BJ (cell line): ENCODE data around the gene NOVA2. TPM values are rescaled to one million over a fixed set of nuclear protein-coding genes. Genes with fewer than 3 reads are reported as not detected.
A peak's percentile ranks its signal among the peaks of the same experiment; 100 is the strongest.

ENCODE experiments used
- CTCF ChIA-PET: fragments of 350-600 bp; formaldehyde crosslinking; extraction: SDS; loops from one replicate; lab custom pipeline; 2021; ENCODE audit warnings: antibody characterized with exemption, inconsistent platforms; lab: Yijun Ruan, JAX
- POLR2A ChIA-PET: fragments of 300-600 bp; sonication (Branson Sonifier 250); formaldehyde crosslinking; extraction: SDS; loops from one replicate; lab custom pipeline; 2021; ENCODE audit warnings: antibody characterized with exemption; lab: Charles Lee
- DNase-seq: peaks from one replicate; pipeline ENCODE4 v3.0.0-alpha.2; 2011; ENCODE audit warnings: low read depth
- H3K27me3 ChIP-seq: 2 replicates; pipeline ENCODE4 v1.6.0; 2011; ENCODE audit warnings: low read length; ENCODE audit not compliant: control insufficient read depth, insufficient read depth
- H3K36me3 ChIP-seq: 2 replicates; pipeline ENCODE4 v1.5.1; 2011; ENCODE audit warnings: low read length; ENCODE audit not compliant: control insufficient read depth, insufficient read depth
- H3K4me3 ChIP-seq: 2 replicates; pipeline ENCODE4 v1.5.1; 2011; ENCODE audit warnings: low read depth, mild to moderate bottlenecking, control low read depth, low read length
- polyA plus RNA-seq: library from polyadenylated mRNA; depleted of rRNA; stranded (reverse); fragments of >200 nt; gene quantifications from 2 replicates; pipeline ENCODE4 v1.2.3, GENCODE V29; 2011
- TF ChIP-seq, protein P1 (sequence below): IDR thresholded peaks from 2 replicates; pipeline ENCODE4 v1.5.1; 2011; ENCODE audit warnings: low read depth, mild to moderate bottlenecking, control low read depth, inconsistent platforms, low read length, moderate library complexity; ENCODE audit not compliant: insufficient read depth

Gene NOVA2
- polyA plus RNA-seq, 1 experiment, result 0.01 TPM

DNA sequence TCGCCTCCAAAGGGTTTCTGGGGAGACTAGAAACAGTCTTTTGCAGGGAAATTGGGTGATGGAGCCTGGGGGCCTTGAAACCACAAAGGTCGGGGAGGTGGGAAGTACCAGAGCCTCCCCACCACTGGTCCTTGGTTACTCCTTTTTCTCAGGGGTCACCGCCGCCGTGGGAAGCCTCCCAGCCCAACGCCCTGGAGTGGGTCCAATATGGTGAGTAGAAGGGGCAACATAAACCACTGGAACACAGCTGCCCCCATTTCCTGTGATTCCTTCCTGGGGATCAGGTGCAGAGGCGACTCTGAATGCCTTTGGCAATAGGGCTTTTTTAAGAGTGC, 43.4 kb upstream of the NOVA2 start:
- POLR2A ChIA-PET, result no interaction called here

GRCh38 chr19:46016426-46017094, 42.9 kb upstream of the NOVA2 start:
- Histone ChIP-seq H3K4me3 (peak overlapping the region; percentile 40), H3K27me3 (peaks cover 5% of the 10 kb centered on the region), H3K36me3 (peaks cover 1% of the 10 kb centered on the region)
- DNase-seq, result no peak
- POLR2A ChIA-PET, result no interaction called here
- TF ChIP-seq, protein P1, sequence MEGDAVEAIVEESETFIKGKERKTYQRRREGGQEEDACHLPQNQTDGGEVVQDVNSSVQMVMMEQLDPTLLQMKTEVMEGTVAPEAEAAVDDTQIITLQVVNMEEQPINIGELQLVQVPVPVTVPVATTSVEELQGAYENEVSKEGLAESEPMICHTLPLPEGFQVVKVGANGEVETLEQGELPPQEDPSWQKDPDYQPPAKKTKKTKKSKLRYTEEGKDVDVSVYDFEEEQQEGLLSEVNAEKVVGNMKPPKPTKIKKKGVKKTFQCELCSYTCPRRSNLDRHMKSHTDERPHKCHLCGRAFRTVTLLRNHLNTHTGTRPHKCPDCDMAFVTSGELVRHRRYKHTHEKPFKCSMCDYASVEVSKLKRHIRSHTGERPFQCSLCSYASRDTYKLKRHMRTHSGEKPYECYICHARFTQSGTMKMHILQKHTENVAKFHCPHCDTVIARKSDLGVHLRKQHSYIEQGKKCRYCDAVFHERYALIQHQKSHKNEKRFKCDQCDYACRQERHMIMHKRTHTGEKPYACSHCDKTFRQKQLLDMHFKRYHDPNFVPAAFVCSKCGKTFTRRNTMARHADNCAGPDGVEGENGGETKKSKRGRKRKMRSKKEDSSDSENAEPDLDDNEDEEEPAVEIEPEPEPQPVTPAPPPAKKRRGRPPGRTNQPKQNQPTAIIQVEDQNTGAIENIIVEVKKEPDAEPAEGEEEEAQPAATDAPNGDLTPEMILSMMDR, result peak; percentile 91
- CTCF ChIA-PET, result interaction anchor here (0.5 to 4.8 kb wide), 16 partner anchors 8 to 341 kb away, joined by 3 to 38 read pairs (median 4); partner anchors contain the start of genes FOXA3 and SYMPK

More for the DNA sequence above, 43.4 kb upstream of the NOVA2 start:
- no peak for DNase-seq
- Histone ChIP-seq H3K36me3 (peaks cover 1% of the 10 kb centered on the region), H3K4me3 (no peak overlapping the region), H3K27me3 (peaks cover 5% of the 10 kb centered on the region)
- TF ChIP-seq, protein P1, result no peak
- CTCF ChIA-PET, result interaction anchor here (0.5 to 4.8 kb wide), 17 partner anchors 8 to 341 kb away, joined by 3 to 38 read pairs (median 3); partner anchors contain the start of genes FOXA3 and SYMPK

DNA sequence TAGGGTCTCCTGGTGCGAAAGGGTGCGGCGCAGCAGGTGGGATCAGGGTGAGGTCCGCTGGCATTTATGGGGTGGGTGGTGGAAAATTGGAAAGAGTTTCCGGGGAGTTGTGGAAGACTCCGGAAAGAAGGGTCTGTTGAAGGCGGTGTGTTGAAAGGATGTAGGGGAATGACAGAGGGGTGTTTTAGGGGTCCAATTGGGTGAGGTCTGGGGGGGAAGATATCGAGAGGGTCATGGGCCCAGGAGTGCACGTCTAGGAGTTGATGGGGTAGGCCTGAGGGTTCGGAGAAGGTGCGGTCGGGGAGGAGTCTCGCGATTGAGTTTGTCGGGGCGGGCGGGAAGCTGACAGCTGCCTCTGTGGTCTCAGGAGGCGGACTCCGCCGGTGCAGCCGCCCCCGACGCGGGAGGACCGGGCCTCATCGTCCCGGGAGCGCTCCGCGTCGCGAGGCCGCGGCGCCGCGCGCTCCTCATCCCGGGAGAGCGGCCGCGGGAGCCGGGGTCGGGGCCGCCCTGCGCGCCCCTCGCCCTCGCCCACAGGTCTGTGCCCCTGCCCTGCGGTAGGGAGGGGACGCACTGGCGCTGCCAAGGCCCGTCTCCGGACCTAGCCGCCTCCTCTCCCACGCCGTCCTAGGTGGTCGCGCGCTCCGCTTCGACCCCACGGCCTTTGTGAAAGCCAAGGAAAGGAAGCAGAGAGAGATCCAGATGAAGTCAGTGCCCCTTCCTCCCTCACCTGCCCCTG, 42.2 kb upstream of the NOVA2 start:
- POLR2A ChIA-PET, result no interaction called here
- Histone ChIP-seq H3K27me3 (peaks cover 5% of the 10 kb centered on the region), H3K4me3 (peak overlapping the region; percentile 40), H3K36me3 (peaks cover 1% of the 10 kb centered on the region)
- no peak for DNase-seq
- TF ChIP-seq, protein P1, result no peak
- CTCF ChIA-PET, result interaction anchor here (0.5 to 1.2 kb wide), 7 partner anchors 10 to 169 kb away, joined by 3 to 6 read pairs (median 4); no protein-coding TSS in a partner anchor

GRCh38 chr19:46014941-46015686, 41.4 kb upstream of the NOVA2 start:
- TF ChIP-seq, protein P1, result no peak
- ChIA-PET CTCF (interaction anchor here (1.1 kb wide), 1 partner anchor 14 kb away, joined by 4 read pairs; no protein-coding TSS in a partner anchor), POLR2A (no interaction called here)
- Histone ChIP-seq H3K36me3 (peaks cover 1% of the 10 kb centered on the region), H3K27me3 (peaks cover 5% of the 10 kb centered on the region), H3K4me3 (peak overlapping the region; percentile 19)
- DNase-seq, result no peak
